Loucy (cell line): ENCODE data around the gene NUP54.

Experiments used
- H2AFZ ChIP-seq: fragments of 200-600 bp; sonication (generic); 2 replicates; pipeline ENCODE4 v1.6.0; 2016; ENCODE audit warnings: antibody characterized with exemption, mild to moderate bottlenecking, low read length, moderate library complexity
- H3F3A ChIP-seq: fragments of 200-600 bp; 2 replicates; pipeline ENCODE4 v1.6.0; 2016; ENCODE audit warnings: antibody characterized with exemption, low read depth, mild to moderate bottlenecking
- H3K27me3 ChIP-seq: fragments of 200-600 bp; sonication (generic); 2 replicates; pipeline ENCODE4 v1.6.1; 2014; ENCODE audit warnings: low read length, mild to moderate bottlenecking; ENCODE audit not compliant: insufficient read depth, poor library complexity, severe bottlenecking
- H3K36me3 ChIP-seq: fragments of 200-600 bp; sonication (generic); 2 replicates; pipeline ENCODE4 v1.6.1; 2016; ENCODE audit warnings: low read length; ENCODE audit not compliant: insufficient read depth
- H3K4me1 ChIP-seq: fragments of 200-600 bp; sonication (generic); 2 replicates; pipeline ENCODE4 v1.5.1; 2014; ENCODE audit warnings: low read length, mild to moderate bottlenecking; ENCODE audit not compliant: insufficient read depth, poor library complexity, severe bottlenecking
- H3K4me2 ChIP-seq: fragments of 200-600 bp; sonication (generic); 2 replicates; pipeline ENCODE4 v1.6.0; 2014; ENCODE audit warnings: antibody characterized with exemption, low read length, low read depth, mild to moderate bottlenecking; ENCODE audit not compliant: poor library complexity, severe bottlenecking
- H3K4me3 ChIP-seq: fragments of 200-600 bp; sonication (generic); 2 replicates; pipeline ENCODE4 v1.5.1; 2014; ENCODE audit warnings: low read length, mild to moderate bottlenecking, mixed read lengths; ENCODE audit not compliant: poor library complexity, severe bottlenecking
- H3K79me2 ChIP-seq: fragments of 200-600 bp; sonication (generic); 2 replicates; pipeline ENCODE4 v1.6.1; 2014; ENCODE audit warnings: low read length; ENCODE audit not compliant: insufficient read depth
- H3K9ac ChIP-seq: fragments of 200-600 bp; sonication (generic); 2 replicates; pipeline ENCODE4 v1.6.0; 2014; ENCODE audit warnings: mild to moderate bottlenecking, low read depth, low read length, moderate library complexity; ENCODE audit not compliant: poor library complexity, severe bottlenecking
- H3K9me2 ChIP-seq: fragments of 200-600 bp; sonication (generic); replicated peaks from 2 replicates; pipeline ENCODE4 v1.6.1; 2016; ENCODE audit warnings: low read depth, low read length, mixed read lengths
- H3K9me3 ChIP-seq: fragments of 200-600 bp; sonication (generic); 2 replicates; pipeline ENCODE4 v1.6.1; 2014; ENCODE audit warnings: mild to moderate bottlenecking, antibody characterized with exemption, low read length, low read depth; ENCODE audit not compliant: insufficient read depth
- H4K20me1 ChIP-seq: fragments of 200-600 bp; sonication (generic); 2 replicates; pipeline ENCODE4 v1.6.0; 2014; ENCODE audit warnings: antibody characterized with exemption, low read length, mild to moderate bottlenecking; ENCODE audit not compliant: insufficient read depth, poor library complexity, severe bottlenecking
- CTCF ChIP-seq: fragments of 200-600 bp; sonication (generic); conservative IDR thresholded peaks from 2 replicates; pipeline ENCODE4 v1.5.1; 2014; ENCODE audit warnings: mild to moderate bottlenecking, antibody characterized with exemption, low read length
- EZH2phosphoT487 ChIP-seq: fragments of 200-600 bp; IDR thresholded peaks from 2 replicates; pipeline ENCODE4 v1.6.1; 2018; ENCODE audit warnings: antibody characterized with exemption, mild to moderate bottlenecking, moderate library complexity, borderline replicate concordance

NUP54 gene

GRCh38 chr4:76168688-76169087 lies 20.5 kb upstream of the NUP54 start:
- Histone ChIP-seq H3F3A (no peaks in the 10 kb centered on the region), H4K20me1 (no peaks in the 10 kb centered on the region), H3K36me3 (peaks cover 66% of the 10 kb centered on the region; the same call in 1 of the 2 replicates), H3K79me2 (no peaks in the 10 kb centered on the region), H3K9me3 (no peaks in the 10 kb centered on the region), H3K9me2 (no peaks in the 10 kb centered on the region), H3K4me3 (no peak overlapping the region), H3K27me3 (no peaks in the 10 kb centered on the region), H3K9ac (no peak overlapping the region), H3K4me2 (no peak overlapping the region), H3K4me1 (no peaks in the 10 kb centered on the region), H2AFZ (no peak overlapping the region)
- TF ChIP-seq EZH2phosphoT487 = no peak

- H3K36me3 ChIP-seq = peaks cover 68% of the 10 kb centered on the region; the same call in 1 of the 2 replicates
- no peaks in the 10 kb centered on the region for H3K4me1 ChIP-seq
- H3K4me2 ChIP-seq = no peak overlapping the region
- no peak overlapping the region for H2AFZ ChIP-seq
- H3K27me3 ChIP-seq = no peaks in the 10 kb centered on the region
- H3K4me3 ChIP-seq = no peak overlapping the region
- no peaks in the 10 kb centered on the region for H3K79me2 ChIP-seq
- H3K9me3 ChIP-seq = no peaks in the 10 kb centered on the region
- H4K20me1 ChIP-seq = no peaks in the 10 kb centered on the region
- H3K9me2 ChIP-seq = no peaks in the 10 kb centered on the region
- TF ChIP-seq EZH2phosphoT487 (no peak), CTCF (no peak)
- no peaks in the 10 kb centered on the region for H3F3A ChIP-seq
- no peak overlapping the region for H3K9ac ChIP-seq
These were observed 18.3 kb upstream of the NUP54 start for GRCh38 chr4:76166480-76166879.

- Histone ChIP-seq H2AFZ (no peak overlapping the region), H3K9me3 (no peaks in the 10 kb centered on the region), H3F3A (no peaks in the 10 kb centered on the region), H3K27me3 (no peaks in the 10 kb centered on the region), H3K36me3 (peaks cover 27% of the 10 kb centered on the region; the same call in 1 of the 2 replicates), H3K79me2 (no peaks in the 10 kb centered on the region), H3K4me1 (no peaks in the 10 kb centered on the region), H3K4me3 (no peak overlapping the region), H4K20me1 (no peaks in the 10 kb centered on the region), H3K9me2 (no peaks in the 10 kb centered on the region), H3K9ac (no peak overlapping the region), H3K4me2 (no peak overlapping the region)
- no peak for TF ChIP-seq EZH2phosphoT487
- no peak for TF ChIP-seq CTCF
These were observed 12.2 kb upstream of the NUP54 start for GRCh38 chr4:76160355-76160754.

- TF ChIP-seq CTCF (no peak), EZH2phosphoT487 (no peak)
- Histone ChIP-seq H3K36me3 (peaks cover 8% of the 10 kb centered on the region; the same call in 1 of the 2 replicates), H4K20me1 (no peaks in the 10 kb centered on the region), H2AFZ (no peak overlapping the region), H3K9ac (no peak overlapping the region), H3K9me2 (no peaks in the 10 kb centered on the region), H3K79me2 (no peaks in the 10 kb centered on the region), H3K27me3 (no peaks in the 10 kb centered on the region), H3K4me2 (no peak overlapping the region), H3K4me1 (no peaks in the 10 kb centered on the region), H3F3A (no peaks in the 10 kb centered on the region), H3K9me3 (no peaks in the 10 kb centered on the region), H3K4me3 (no peak overlapping the region)
These were observed 8.4 kb upstream of the NUP54 start for GRCh38 chr4:76156635-76157034.
